Hippocampal formation (tissue), 2 donors: ENCODE results near the gene MET.

Experiments used
- DNase-seq, 2 donors: peaks; one replicate each; lab custom pipeline; 2025; lab: John Stamatoyannopoulos, UW

The MET gene

DNA sequence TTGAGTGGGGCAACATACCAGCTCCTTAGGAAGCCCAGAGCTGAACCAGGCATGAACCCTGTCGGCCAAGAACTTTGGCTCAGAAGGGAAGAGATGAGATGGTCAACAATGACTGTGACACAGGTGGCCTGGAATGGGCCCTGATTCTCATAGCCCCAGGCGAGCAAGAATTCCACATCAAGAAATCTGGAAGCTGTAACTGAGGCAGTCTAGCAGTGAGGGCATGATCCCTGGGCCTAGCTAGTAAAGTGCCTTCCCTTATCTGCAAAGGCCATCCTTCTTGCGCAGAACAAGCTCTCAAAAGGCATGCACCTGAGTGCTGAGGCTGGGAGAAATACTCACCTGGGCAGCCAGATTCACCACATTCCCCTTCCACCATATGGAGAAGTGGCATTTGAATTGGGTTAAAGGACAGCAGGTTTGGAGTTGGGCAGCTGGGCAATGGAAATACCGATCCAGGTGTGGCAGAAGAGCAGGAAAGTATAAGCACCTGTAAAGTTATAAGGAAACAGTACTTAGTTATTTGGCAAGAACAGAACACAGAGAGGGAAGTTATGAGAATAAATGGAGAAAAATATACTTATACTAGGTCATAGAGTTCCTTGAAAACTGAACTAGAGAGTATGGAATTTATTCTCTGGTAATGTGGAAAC, 111.8 kb downstream of the MET start:
- DNase-seq, result no peak

GRCh38 chr7:116784647-116785046, 112.7 kb downstream of the MET start:
- no peak for DNase-seq

DNA sequence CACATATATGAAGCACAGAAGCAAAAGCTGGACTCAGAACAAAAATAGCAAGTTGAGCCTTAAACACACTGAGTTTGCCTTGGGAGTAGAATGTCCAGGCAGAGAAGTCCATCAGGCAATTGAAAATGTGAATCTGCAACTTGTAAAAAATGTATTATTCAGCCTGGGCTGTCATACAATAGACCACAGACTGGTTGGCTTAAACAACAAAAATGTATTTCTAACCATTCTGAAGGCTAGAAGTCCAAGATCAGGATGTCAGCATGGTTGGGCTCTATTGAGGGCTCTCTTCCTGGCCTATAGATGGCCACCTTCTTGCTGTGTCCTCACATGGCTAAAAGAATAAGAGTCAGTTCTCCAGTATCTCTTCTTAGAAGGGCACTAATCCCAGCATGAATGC, 113.8 kb downstream of the MET start:
- DNase-seq, result no peak

DNA sequence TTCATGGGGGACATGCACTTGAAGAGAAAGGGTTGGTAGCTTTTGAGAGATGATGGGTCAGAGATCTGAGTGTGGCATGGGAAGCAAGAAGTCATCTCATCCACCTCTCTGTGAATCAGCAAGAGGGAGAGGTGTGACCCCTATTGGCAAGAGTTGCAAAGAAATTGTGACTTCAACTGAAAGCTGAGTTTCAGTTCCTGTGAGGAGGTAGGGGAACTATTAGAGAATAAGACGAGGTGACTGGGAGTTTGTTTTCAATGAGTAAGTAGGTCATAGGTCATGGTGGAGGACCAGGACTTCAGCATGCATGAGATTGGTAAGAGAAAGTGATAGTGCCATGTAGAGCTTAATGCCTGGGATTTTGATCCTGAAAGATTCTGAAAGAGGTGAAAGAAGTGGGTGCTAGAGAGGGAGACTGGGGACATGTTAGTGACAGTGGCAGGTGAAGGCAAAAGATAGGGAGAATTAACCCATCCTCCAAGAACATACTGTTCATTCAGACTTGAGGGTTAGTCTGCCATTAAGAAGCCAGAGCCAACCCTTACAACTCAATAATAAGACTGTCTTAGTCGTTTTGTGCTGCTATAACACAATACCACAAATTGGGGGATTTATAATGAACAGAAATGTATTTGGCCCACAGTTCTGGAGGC, 114.9 kb downstream of the MET start:
- DNase-seq, result no peak

GRCh38 chr7:116787881-116788280, 115.9 kb downstream of the MET start:
- no peak for DNase-seq

DNA sequence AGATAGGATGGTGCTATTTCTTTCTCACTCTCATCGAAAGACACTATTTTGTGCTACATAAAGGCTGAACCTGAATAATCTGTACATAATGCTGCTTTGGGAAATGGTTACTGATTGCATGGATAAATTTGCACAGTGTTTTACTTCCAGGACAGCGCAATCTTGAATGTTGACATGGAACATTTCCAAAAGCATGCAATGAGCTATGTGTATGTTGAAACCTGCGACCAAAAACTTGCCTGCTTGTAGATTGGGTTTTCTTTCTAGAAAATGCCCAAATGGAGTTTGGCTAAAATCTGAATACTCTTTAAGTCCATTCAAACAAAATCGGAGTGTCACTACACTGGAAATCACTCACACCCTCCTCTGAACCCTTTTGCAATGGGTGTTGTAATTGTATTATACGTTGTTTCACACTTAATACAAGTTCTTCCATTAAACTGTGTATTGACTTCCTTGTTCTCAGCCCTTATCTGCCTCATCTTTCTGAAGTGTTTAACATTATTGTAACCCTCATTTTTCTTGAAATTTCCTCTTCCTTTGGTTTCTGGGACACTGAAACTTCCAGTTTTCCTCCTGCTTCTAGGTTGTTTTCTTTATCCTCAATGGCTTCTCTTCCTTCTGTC, 116.7 kb downstream of the MET start:
- no peak for DNase-seq

GRCh38 chr7:116790025-116790424, 118.0 kb downstream of the MET start:
- DNase-seq, result no peak

DNA sequence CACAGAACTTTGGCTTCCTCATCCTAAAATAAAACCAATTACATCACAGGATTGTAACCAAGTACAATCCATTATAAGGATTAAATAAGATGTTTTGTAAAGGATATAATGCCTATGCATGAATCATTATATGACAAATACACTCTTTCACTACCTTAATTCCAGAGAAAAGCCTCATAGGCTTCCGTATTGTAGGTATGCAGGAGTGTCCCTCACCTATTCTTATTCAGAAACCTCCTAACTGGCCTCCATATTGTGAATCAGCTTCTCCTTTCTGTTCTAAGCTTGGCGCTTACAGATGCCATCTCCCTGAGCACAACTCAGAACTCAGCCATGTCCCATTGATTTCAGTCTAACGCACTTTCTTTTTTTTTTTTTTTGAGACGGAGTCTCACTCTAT, 120.8 kb downstream of the MET start:
- no peak for DNase-seq

- no peak for DNase-seq
Observed at GRCh38 chr7:116793795-116794340, 121.9 kb downstream of the MET start.

DNA sequence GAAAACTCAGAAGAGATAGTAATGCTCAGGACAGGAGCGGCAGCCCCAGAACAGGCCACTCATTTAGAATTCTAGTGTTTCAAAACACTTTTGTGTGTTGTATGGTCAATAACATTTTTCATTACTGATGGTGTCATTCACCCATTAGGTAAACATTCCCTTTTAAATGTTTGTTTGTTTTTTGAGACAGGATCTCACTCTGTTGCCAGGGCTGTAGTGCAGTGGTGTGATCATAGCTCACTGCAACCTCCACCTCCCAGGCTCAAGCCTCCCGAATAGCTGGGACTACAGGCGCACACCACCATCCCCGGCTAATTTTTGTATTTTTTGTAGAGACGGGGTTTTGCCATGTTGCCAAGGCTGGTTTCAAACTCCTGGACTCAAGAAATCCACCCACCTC, 124.5 kb downstream of the MET start:
- DNase-seq, result no peak

DNA sequence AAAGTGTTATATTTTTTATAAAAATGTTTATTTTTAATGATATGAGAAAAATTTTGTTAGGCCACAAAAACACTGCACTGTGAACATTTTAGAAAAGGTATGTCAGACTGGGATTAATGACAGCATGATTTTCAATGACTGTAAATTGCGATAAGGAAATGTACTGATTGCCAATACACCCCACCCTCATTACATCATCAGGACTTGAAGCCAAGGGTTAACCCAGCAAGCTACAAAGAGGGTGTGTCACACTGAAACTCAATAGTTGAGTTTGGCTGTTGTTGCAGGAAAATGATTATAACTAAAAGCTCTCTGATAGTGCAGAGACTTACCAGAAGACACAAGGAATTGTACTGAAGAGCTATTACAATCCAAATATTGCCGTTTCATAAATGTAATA, 125.6 kb downstream of the MET start:
- DNase-seq, result no peak

DNA sequence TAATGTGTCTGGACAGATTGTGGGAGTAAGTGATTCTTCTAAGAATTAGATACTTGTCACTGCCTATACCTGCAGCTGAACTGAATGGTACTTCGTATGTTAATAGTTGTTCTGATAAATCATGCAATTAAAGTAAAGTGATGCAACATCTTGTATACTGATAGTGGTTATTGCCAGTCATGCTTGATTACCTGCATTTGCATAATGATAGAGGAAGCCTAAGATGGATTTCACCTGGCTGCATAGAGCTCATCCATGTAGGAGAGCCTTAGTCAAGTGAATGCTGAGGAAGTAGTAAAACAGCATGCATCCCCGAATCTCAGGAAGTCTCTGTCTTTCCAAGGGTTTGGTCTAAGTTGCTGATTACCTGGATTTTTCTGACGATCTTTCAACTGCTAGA, 126.2 kb downstream of the MET start:
- no peak for DNase-seq

- DNase-seq, result no peak
Observed at GRCh38 chr7:116799916-116800315, 127.9 kb downstream of the MET start.

GRCh38 chr7:116800594-116800993, 128.6 kb downstream of the MET start:
- DNase-seq, result no peak

DNA sequence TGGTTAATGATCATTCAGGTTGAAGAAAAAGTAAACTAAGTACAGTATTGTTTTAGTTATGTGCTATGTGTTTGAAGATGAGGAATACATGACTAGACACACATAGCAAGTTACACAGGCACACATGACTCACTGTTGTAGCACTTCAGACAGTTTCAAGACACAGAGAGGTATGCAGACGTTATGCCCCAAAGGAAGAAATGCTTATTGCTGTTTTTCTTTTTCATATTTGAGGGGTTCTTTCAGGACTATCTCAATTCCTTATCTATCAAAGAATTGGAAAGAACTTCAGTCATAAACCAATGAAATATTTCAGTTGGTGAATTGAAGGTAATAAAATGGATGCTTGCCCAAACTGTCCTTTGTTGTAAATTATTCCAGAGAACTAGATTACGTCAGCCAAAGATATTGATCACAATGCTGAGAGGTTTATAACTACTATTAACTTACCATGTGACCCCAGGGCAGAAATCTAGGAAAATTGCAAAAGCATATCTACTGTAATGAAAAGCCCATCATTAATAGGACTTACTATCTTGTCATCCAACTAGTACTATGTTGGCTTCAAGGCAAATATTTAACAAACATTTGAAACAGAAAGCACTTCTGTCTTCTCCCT, 129.2 kb downstream of the MET start:
- DNase-seq, result no peak

GRCh38 chr7:116802144-116802745, 130.2 kb downstream of the MET start:
- no peak for DNase-seq

- DNase-seq, result peak; percentile 38 to 82
Observed at GRCh38 chr7:116802746-116803152, 130.8 kb downstream of the MET start.

DNA sequence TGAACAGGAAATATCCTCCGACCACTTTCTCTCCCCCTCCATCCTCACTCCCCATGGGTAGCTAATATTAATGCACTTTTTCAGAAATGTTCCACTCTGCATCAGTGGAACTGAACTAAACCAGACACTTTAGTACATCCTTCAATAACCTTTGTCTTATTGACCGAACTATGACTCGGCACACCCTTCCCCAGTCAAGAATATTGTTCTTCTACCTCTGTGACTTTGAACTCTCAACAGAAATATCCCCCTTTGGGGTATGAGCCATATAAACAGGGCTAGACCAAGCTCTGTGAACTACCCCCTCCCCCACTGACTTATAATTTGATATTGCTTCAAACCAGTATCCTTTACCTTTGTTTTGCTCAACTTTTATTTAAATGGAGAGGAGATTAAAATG, 132.5 kb downstream of the MET start:
- no peak for DNase-seq

DNA sequence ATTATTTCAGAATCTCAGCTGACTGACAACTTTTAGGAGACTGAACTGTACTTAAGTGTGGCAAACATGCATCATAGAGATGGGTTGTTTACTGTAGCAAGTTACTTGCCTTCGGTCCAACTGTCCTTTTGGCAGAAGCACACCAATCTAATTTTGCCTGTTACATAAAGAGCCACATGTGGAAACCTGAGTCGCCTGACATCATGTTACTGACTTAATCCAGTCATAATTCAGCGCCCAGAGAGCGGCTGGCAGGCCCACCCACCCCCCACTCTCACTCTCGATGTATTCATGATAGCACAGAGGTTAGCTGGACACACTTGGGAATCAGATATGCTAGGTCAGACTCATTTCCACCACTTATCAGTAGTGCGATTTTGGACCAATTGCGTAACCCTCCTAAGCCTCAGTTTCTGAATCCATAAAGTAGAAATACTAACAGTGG, 133.1 kb downstream of the MET start:
- no peak for DNase-seq

DNA sequence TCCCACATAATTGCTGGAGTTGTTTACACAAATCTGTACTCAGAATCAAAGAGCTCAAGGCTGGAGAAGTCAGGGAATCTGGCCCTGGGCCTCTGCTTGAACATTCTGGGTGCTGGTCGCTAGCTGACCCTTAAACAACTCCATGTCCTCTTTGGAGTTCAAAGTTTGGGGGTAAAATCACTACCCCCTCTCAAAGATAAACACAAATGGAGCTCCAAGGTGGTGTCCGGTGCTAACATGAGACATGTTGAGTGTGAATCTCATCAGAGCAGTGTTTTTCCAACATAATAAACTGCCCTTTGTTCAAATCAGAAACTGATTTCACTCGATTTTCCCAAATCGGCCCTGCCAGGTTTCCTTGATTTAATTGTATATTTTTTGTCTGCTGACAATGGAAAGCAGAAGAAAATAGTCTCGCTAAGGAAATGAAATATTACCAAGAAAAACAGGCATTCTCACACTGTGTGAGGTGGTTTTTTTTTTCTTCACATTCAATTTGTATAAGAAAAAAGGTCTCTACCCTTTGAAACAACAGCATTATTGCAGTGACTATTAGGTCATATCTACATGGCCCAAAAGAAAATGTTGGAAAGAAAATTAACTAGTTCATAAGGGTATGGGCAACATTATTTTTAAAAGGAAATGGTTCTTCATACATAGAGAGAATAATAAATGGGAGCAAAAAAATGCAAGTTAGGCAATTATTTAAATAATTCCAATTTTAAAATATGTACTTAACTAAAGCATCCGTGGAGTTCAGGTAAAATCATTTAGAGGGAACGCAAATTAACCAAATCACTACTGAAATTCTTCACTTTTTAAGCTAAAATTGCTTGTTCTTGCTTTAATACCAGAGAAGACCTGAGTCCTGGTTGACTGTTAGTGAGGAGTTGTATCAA, 134.3 kb downstream of the MET start:
- peak in 1 of 2 donors; percentile 13 for DNase-seq

DNA sequence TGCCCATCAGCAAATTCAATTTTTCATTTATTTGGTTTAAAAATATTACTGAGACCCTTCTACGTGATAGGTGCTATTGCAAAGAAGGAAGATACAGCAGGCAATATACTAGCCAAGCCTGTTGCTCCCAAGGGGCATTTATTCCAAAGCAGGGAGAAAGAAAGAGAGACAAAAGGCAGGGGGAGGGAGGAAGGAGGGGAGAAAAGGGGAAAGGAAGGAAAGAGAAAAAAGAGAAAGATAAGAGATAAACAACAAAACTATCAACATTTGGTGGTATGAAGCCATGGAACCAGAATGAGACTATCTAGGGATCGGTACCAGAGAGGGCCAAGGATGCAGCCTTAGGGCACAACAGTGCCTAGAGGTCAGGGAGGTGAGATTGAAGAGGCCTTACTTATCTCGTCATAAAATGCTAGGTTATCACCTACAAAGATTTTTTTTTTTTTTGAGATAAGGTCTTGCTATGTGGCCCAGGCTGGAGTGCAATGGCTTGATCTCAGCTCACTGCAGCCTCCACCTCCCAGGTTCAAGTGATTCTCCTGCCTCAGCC, 135.1 kb downstream of the MET start:
- DNase-seq, result no peak
